Astrocyte of the spinal cord (primary cell): Measurements from ENCODE around the gene BRD7.

Experiments
- DNase-seq: peaks from one replicate; pipeline ENCODE4 v3.0.0; 2011; ENCODE audit warnings: low read depth, low spot score
- H3K4me3 ChIP-seq: 2 replicates; pipeline ENCODE4 v1.5.1; 2011; ENCODE audit warnings: low read depth, mild to moderate bottlenecking, low read length, moderate library complexity
- CTCF ChIP-seq: IDR thresholded peaks from 2 replicates; pipeline ENCODE4 v1.5.1; 2012; ENCODE audit warnings: low read depth, mild to moderate bottlenecking, low read length, inconsistent platforms
- in situ Hi-C: cut with HindIII; loops from 2 replicates; pipeline ENCODE4 v1.10.0; 2017; ENCODE audit warnings: low sequenced_read_pairs

The BRD7 gene

GRCh38 chr16:50372611-50373344 lies 4.0 kb upstream of the BRD7 start:
- no peak for TF ChIP-seq CTCF
- no peak overlapping the region for H3K4me3 ChIP-seq
- no peak for DNase-seq
- in situ Hi-C loops: no loop called here

- in situ Hi-C loops: no loop called here
- TF ChIP-seq CTCF: peak; percentile 56
- H3K4me3 ChIP-seq: no peak overlapping the region
- no peak for DNase-seq
Observed at GRCh38 chr16:50371936-50372595, 3.3 kb upstream of the BRD7 start.

GRCh38 chr16:50371036-50371716 lies 2.4 kb upstream of the BRD7 start:
- in situ Hi-C loops: no loop called here

GRCh38 chr16:50369133-50369804 lies 481 bp upstream of the BRD7 start:
- no peak for DNase-seq
- H3K4me3 ChIP-seq: peak overlapping the region; percentile 34
- in situ Hi-C loops: no loop called here
- TF ChIP-seq CTCF: no peak

More at GRCh38 chr16:50371036-50371716, 2.4 kb upstream of the BRD7 start:
- TF ChIP-seq CTCF: no peak
- DNase-seq: no peak
- no peak overlapping the region for H3K4me3 ChIP-seq

GRCh38 chr16:50367777-50368409 lies 895 bp downstream of the BRD7 start:
- no peak for DNase-seq
- in situ Hi-C loops: no loop called here
- no peak for TF ChIP-seq CTCF
- peak overlapping the region; percentile 66 for H3K4me3 ChIP-seq
